ENCODE results near the gene PCSK6.
"Not testable (repeated sequence)": the region's sequence is repeated elsewhere in the genome, so short reads cannot be mapped to it uniquely, and the experiment has no call there.

The PCSK6 gene

DNA sequence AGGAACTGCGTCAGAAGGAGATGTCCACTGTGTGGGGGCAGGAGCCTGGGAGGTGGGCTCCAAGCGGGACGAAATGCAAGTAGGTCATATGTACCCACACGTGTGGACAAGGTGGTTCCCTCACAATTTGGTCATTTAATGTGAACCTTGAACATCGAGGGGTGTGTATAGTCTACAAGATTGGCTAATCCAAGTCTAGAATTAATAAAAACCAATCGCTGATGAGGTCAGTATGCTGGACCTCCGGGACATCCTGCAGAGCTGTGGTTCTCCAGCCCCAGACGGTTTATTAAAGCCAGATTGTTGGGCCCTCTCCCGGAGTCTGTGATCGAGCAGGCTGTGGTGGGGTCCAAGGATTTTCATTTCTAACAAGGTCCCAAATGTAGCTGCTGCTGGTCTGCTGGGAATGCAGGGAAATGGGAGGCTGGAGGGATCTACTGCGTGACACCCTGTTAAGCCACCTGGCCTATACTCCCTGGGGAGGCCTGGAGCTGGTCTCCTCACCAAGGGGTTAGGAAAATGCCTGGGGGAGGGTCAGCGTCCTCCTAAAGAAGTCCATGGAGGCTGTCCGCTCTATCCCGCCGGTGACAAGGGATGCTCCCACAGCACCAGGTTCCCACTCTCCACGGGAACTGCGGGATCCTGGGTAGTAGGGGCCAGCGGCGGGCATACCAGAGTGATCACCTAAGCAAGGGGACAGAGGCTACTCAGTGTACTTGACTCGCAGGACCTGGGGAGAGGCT, 25.1 kb downstream of the PCSK6 start:
- H3K4me3 ChIP-seq (ENCODE audit: low read depth, low read length), result no peak overlapping the region
- ChIA-PET CTCF (no interaction called here), POLR2A (no interaction called here)
- TF ChIP-seq, protein P1, sequence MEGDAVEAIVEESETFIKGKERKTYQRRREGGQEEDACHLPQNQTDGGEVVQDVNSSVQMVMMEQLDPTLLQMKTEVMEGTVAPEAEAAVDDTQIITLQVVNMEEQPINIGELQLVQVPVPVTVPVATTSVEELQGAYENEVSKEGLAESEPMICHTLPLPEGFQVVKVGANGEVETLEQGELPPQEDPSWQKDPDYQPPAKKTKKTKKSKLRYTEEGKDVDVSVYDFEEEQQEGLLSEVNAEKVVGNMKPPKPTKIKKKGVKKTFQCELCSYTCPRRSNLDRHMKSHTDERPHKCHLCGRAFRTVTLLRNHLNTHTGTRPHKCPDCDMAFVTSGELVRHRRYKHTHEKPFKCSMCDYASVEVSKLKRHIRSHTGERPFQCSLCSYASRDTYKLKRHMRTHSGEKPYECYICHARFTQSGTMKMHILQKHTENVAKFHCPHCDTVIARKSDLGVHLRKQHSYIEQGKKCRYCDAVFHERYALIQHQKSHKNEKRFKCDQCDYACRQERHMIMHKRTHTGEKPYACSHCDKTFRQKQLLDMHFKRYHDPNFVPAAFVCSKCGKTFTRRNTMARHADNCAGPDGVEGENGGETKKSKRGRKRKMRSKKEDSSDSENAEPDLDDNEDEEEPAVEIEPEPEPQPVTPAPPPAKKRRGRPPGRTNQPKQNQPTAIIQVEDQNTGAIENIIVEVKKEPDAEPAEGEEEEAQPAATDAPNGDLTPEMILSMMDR (IDR thresholded peaks at IDR 0.05; ENCODE audit: insufficient read depth, low read length, missing control alignments), result no peak
- no peak for DNase-seq (ENCODE audit: low read depth, low spot score)

DNA sequence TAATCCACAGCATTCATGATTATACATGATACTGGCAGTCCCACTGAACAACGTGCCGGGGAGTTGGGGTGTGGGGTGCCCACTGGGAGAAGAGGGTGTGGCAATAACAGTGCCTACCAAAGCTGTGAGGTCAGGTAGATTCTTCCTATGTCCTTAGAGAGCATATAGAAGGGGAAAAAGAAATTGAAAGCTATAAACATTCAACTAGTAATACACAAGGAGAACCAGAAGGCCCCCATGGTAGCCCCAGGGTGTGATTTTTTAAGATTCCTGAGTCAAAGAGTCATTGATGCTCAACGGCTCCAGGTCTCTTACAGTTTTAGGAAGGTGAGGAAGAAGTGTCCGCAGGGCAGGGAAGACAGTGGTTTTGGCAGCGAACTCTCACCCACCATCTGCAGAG, 25.8 kb downstream of the PCSK6 start:
- POLR2A ChIA-PET; CTCF ChIA-PET; DNase-seq (ENCODE audit: low read depth, low spot score); H3K4me3 ChIP-seq (ENCODE audit: low read depth, low read length): not testable (repeated sequence)

DNA sequence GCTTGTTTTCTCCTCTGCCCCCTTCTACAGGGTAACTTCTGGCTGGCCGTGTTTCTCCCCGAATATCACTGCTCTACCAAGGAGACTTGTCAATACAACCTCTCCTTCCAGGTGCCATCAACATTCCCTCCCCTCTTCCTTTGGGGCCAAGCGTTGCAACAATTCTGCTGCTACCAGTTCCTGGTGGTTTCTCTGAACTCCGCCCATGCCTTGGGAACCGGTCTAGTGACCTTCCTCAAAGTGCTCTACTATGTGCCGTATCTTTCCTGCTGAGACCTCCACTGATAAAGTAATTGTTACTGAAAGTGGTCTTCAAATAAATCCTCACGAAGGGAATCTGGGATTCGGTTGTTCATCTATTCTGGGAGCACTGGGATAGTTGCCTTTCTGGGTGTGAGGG, 26.2 kb downstream of the PCSK6 start:
- H3K4me3 ChIP-seq (ENCODE audit: low read depth, low read length), result no peak overlapping the region
- TF ChIP-seq, protein P1 (IDR thresholded peaks at IDR 0.05; ENCODE audit: insufficient read depth, low read length, missing control alignments), result no peak
- DNase-seq (ENCODE audit: low read depth, low spot score), result no peak
- CTCF ChIA-PET, result no interaction called here
- POLR2A ChIA-PET, result no interaction called here

DNA sequence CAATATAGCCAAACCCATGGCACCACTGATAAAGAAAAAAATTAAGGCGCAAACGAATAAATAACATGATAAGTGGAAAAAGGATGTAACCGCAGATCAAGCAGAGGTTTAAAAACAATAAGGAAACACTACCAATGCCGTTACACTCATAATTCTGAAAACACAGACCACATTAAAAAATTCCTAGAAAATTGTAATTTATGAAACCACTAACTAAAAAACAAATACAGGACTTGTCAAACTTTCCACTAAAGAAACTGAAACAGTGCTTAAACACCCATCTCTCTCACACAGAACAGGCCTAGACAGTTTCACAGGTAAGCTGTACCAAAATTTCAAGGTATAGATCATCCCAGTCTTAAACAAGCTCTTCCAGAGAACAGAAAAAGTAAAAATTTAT, 28.4 kb downstream of the PCSK6 start:
- ChIA-PET CTCF (no interaction called here), POLR2A (no interaction called here)
- TF ChIP-seq, protein P1 (IDR thresholded peaks at IDR 0.05; ENCODE audit: insufficient read depth, low read length, missing control alignments), result no peak
- no peak for DNase-seq (ENCODE audit: low read depth, low spot score)
- no peak overlapping the region for H3K4me3 ChIP-seq (ENCODE audit: low read depth, low read length)

DNA sequence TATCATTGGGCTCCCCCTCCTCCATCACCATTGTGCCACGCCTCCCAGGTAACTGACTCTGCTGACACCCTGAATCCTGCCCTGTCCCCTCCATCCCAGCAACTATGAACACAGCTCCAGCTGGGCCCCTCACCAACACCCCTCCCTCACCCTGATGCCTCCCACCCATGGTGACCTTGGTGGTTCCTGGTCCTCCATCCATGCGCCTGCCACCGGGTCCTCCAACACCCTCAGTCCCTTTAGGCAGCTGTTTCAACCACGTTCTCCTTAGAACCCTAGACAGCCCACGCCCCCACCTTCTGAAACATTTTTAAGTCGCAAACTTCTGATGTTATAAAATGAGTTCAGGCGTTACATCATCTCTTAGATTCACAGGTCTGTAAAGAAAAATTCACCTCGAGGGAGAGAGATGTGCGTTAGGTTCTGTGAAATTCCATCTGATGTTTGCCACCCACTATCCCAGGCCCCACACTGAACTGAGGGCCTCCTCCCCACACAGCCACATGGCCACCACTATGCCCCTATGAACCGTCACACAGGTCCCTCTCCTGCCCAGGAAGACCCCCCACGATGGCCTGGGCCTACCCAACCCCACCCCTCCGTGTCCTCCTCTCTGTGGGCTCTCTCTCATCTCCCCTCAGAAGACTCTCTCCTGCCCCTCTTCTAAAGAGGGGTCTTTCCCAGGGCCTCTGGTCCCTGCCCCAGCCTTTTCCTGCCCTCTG, 29.8 kb downstream of the PCSK6 start:
- CTCF ChIA-PET, result no interaction called here

DNA sequence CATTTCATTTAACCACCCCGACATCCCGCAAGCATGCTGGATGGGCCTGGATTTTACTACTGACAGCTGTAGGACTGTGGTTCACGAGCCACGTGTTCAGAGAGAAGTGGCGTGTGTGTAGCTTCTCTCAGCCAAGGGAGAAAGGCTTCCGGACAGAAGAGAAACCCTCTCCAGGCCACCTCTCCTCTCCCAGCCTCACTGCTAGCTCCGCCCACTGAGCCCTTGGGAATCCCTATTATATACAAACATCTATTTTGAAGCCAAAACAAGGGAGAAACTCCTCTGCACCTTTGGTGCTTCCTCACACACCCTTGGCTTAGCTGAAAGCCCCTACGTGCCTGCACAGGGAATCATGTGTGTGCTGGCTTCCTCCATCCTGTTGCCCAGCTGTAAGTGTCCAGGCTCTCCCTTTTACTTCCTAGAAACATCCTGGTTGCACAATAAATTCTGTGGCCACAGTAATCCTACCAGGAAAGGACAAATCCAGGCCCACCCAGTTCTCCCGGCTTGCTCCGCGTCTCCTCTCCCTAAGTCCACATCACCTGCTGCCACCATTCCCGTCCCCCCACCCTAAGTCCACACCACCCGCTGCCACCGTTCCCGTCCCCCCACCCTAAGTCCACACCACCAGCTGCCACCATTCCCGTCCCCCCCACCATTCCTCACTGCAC, 30.5 kb downstream of the PCSK6 start:
- POLR2A ChIA-PET, result no interaction called here

More for the DNA sequence above, 29.8 kb downstream of the PCSK6 start:
- DNase-seq (ENCODE audit: low read depth, low spot score), result no peak
- POLR2A ChIA-PET, result no interaction called here
- H3K4me3 ChIP-seq (ENCODE audit: low read depth, low read length), result no peak overlapping the region
- TF ChIP-seq, protein P1 (IDR thresholded peaks at IDR 0.05; ENCODE audit: insufficient read depth, low read length, missing control alignments), result no peak

More for the DNA sequence above, 30.5 kb downstream of the PCSK6 start:
- DNase-seq (ENCODE audit: low read depth, low spot score), result no peak
- H3K4me3 ChIP-seq (ENCODE audit: low read depth, low read length), result no peak overlapping the region
- CTCF ChIA-PET, result no interaction called here
- TF ChIP-seq, protein P1 (IDR thresholded peaks at IDR 0.05; ENCODE audit: insufficient read depth, low read length, missing control alignments), result no peak

All from AG04449 (cell line).